Stomach (tissue), 4 donors: ENCODE results near the gene POTEF.
"Not testable (repeated sequence)": the region's sequence is repeated elsewhere in the genome, so short reads cannot be mapped to it uniquely, and the experiment has no call there.

Experiments used
- CTCF ChIP-seq, 7 experiments: fragments of 450-650 bp in 4 of 7; fragments of 200-600 bp in 3 of 7; sonication (generic) in 3 of 7; IDR thresholded peaks; one replicate each; pipeline ENCODE4 v1.5.1; 2016 to 2019; ENCODE audit warnings: antibody characterized with exemption in 7 of 7, control low read depth in 2 of 7, mild to moderate bottlenecking in 1 of 7
- EP300 ChIP-seq: sonication (generic); formaldehyde crosslinking; IDR thresholded peaks from one replicate; pipeline ENCODE4 v1.6.1; 2017; ENCODE audit warnings: antibody characterized with exemption
- POLR2AphosphoS5 ChIP-seq, 3 donors: sonication (generic); formaldehyde crosslinking; IDR thresholded peaks; one replicate each; pipeline ENCODE4 v1.6.1; 2016; ENCODE audit warnings: antibody characterized with exemption in 3 of 3

DNA sequence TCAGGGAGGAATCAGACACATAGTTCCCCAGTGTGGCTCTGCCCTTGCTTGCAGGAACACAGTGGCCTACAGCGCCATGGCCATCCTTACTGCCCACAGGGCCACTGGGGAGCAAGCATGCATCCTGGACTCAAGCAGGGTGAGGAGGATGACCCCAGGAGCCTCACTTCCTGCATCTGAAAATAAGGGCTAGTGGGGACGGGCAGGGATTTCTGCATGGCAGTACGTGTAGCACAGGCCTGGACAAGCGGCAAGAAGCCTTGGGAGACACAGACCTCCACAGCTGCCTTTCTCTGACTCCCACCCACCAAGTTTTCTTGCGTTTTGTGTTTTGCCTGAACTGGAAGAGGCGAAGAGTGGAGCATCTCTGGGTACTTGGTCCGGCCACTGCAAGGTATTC is 33.5 kb upstream of the POTEF start:
- TF ChIP-seq CTCF (IDR thresholded peaks at IDR 0.05); EP300; POLR2AphosphoS5 (IDR thresholded peaks at IDR 0.05): not testable (repeated sequence)
